ENCODE results near the gene DEDD. TPM values are rescaled to one million over a fixed set of nuclear protein-coding genes. Genes with fewer than 3 reads are reported as not detected.

DEDD gene
- total RNA-seq, 1 experiment from 2014 or later: 32.8 TPM

- Histone ChIP-seq H3K9me2 (ENCODE audit: insufficient read depth) (no peaks in the 10 kb centered on the region), H3K36me3 (ENCODE audit: control insufficient read depth in 1 of 2, insufficient read depth in 2 of 2, low read length in 2 of 2) (no peaks in the 10 kb centered on the region), H3K4me3 (replicated peaks in 1 of 2; ENCODE audit: low read depth in 1 of 2, low read length in 2 of 2) (peak overlapping the region; percentile 11 to 40; a peak in 3 of 4 replicates), H2AFZ (ENCODE audit: low read depth, low read length, poor library complexity, severe bottlenecking) (peak overlapping the region; percentile 56), H3K27ac (ENCODE audit: low read depth, low read length) (peak overlapping the region; percentile 46), H3K4me2 (ENCODE audit: low read length) (peak overlapping the region; percentile 73), H3K9me3 (ENCODE audit: control insufficient read depth in 1 of 2, insufficient read depth in 1 of 2, low read depth in 1 of 2, low read length in 2 of 2) (no peaks in the 10 kb centered on the region), H3K79me2 (ENCODE audit: insufficient read depth, low read length) (no peaks in the 10 kb centered on the region), H3K4me1 (ENCODE audit: control insufficient read depth in 1 of 2, insufficient read depth in 2 of 2, low read length in 2 of 2) (peaks cover 34 to 78% of the 10 kb centered on the region in 2 experiments), H3K9ac (ENCODE audit: low read length) (peak overlapping the region; percentile 46), H4K20me1 (ENCODE audit: insufficient read depth) (no peaks in the 10 kb centered on the region), H3K27me3 (ENCODE audit: insufficient read depth, low read length) (no peaks in the 10 kb centered on the region)
- no peak for TF ChIP-seq CBX3 (IDR thresholded peaks at IDR 0.05; ENCODE audit: low read depth)
- peak; percentile 73 for TF ChIP-seq YY1 (IDR thresholded peaks at IDR 0.05; ENCODE audit: extremely low read depth, insufficient replicate concordance, low read depth, low read length)
- TF ChIP-seq ELF1 (IDR thresholded peaks at IDR 0.05; ENCODE audit: borderline replicate concordance, low read depth): no peak
- TF ChIP-seq POLR2AphosphoS5 (IDR thresholded peaks at IDR 0.05; ENCODE audit: low read depth, low read length): peak; percentile 85
- TF ChIP-seq RAD21 (IDR thresholded peaks at IDR 0.05; ENCODE audit: low read depth): no peak
- no peak for TF ChIP-seq EGR1 (IDR thresholded peaks at IDR 0.05; ENCODE audit: low read depth)
- TF ChIP-seq SRF (IDR thresholded peaks at IDR 0.05; ENCODE audit: low read depth): no peak
- TF ChIP-seq POLR2A (IDR thresholded peaks at IDR 0.05; ENCODE audit: borderline replicate concordance, extremely low read depth, insufficient read depth, insufficient read length): no peak
- no peak for TF ChIP-seq EZH2phosphoT487 (IDR thresholded peaks at IDR 0.05; ENCODE audit: borderline replicate concordance)
- TF ChIP-seq, protein P1, sequence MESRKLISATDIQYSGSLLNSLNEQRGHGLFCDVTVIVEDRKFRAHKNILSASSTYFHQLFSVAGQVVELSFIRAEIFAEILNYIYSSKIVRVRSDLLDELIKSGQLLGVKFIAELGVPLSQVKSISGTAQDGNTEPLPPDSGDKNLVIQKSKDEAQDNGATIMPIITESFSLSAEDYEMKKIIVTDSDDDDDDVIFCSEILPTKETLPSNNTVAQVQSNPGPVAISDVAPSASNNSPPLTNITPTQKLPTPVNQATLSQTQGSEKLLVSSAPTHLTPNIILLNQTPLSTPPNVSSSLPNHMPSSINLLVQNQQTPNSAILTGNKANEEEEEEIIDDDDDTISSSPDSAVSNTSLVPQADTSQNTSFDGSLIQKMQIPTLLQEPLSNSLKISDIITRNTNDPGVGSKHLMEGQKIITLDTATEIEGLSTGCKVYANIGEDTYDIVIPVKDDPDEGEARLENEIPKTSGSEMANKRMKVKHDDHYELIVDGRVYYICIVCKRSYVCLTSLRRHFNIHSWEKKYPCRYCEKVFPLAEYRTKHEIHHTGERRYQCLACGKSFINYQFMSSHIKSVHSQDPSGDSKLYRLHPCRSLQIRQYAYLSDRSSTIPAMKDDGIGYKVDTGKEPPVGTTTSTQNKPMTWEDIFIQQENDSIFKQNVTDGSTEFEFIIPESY (IDR thresholded peaks at IDR 0.05; ENCODE audit: extremely low read depth, insufficient replicate concordance, low read length): peak; percentile 88
- no peak for TF ChIP-seq ZNF274 (IDR thresholded peaks at IDR 0.05; ENCODE audit: low read depth, low read length)
- no peak for TF ChIP-seq SIN3A (IDR thresholded peaks at IDR 0.05; ENCODE audit: low read depth)
- TF ChIP-seq TCF7L2 (IDR thresholded peaks at IDR 0.05; ENCODE audit: borderline replicate concordance, extremely low read depth, insufficient read depth, insufficient read length): no peak
- TF ChIP-seq, protein P2, sequence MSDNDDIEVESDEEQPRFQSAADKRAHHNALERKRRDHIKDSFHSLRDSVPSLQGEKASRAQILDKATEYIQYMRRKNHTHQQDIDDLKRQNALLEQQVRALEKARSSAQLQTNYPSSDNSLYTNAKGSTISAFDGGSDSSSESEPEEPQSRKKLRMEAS (IDR thresholded peaks at IDR 0.05): no peak
- TF ChIP-seq ZFX (IDR thresholded peaks at IDR 0.05): peak; percentile 40
- no peak for TF ChIP-seq ATF3 (IDR thresholded peaks at IDR 0.05)
- ChIA-PET RAD21 (ENCODE audit: low non-redundant PET in 1 of 2, low total read pairs in 2 of 2, uncharacterized antibody in 2 of 2, unreplicated experiment in 2 of 2) (interaction anchor here in 1 of 2 experiments (0.5 kb wide), 1 partner anchor 93 kb away, joined by 3 read pairs; no protein-coding TSS in a partner anchor), POLR2A (interaction anchor here (0.8 to 1.5 kb wide), 4 partner anchors 9 to 38 kb away, joined by 3 to 4 read pairs (median 3); partner anchors contain the start of gene USF1), CTCF (interaction anchor here (1.1 to 2.4 kb wide), 2 partner anchors 11 to 14 kb away, joined by 3 to 7 read pairs; no protein-coding TSS in a partner anchor)
- DNase-seq (ENCODE audit: low read depth, low spot score): peak; percentile 89
- intact Hi-C loops (cut with micrococcal nuclease): loop anchor here (1.0 kb wide), 1 partner anchor 32 kb away; no protein-coding TSS in a partner anchor
- ATAC-seq: peak; percentile 94
- TSS peak; percentile 94 for BruUV-seq (replicated peaks)
Measured at GRCh38 chr1:161082996-161083747, 49.3 kb downstream of the DEDD start.

Data from HCT116 (cell line).